Mononuclear cell (primary cell): ENCODE results near the gene UBQLN3. TPM values are rescaled to one million over a fixed set of nuclear protein-coding genes. Genes with fewer than 3 reads are reported as not detected.

Experiments used
- H3K27me3 ChIP-seq: 2 replicates; pipeline ENCODE4 v1.6.0; 2011; ENCODE audit warnings: low read length, control low read depth; ENCODE audit not compliant: insufficient read depth
- H3K4me1 ChIP-seq: 2 replicates; pipeline ENCODE4 v1.5.1; 2011; ENCODE audit warnings: mild to moderate bottlenecking, low read length, control low read depth; ENCODE audit not compliant: insufficient read depth
- H3K4me3 ChIP-seq: 2 replicates; pipeline ENCODE4 v1.5.1; 2011; ENCODE audit warnings: mild to moderate bottlenecking, low read length, moderate library complexity
- H3K9me3 ChIP-seq: 2 replicates; pipeline ENCODE4 v1.5.1; 2011; ENCODE audit warnings: low read depth, mild to moderate bottlenecking, control low read depth, low read length
- total RNA-seq: library from RNA; depleted of rRNA; stranded (reverse); fragments of >200 nt; gene quantifications from one replicate; pipeline ENCODE4 v1.2.3, GENCODE V29; 2012

Gene UBQLN3
- 0.21 TPM for total RNA-seq

GRCh38 chr11:5509803-5510202 lies at the start of gene UBQLN3:
Gene UBQLN3 (minus strand): TSS chr11:5509957. CDS start chr11:5509558, 399 bp downstream.
- no peak within 1 kb of the TSS for H3K4me3 ChIP-seq
- H3K27me3 ChIP-seq = no peaks in the 10 kb centered on the region
- no peaks in the 10 kb centered on the region for H3K4me1 ChIP-seq
- no peaks in the 10 kb centered on the region for H3K9me3 ChIP-seq

GRCh38 chr11:5557751-5558150 lies 48.0 kb upstream of the UBQLN3 start:
- H3K4me1 ChIP-seq = no peaks in the 10 kb centered on the region
- H3K4me3 ChIP-seq = no peak overlapping the region
- H3K27me3 ChIP-seq = no peaks in the 10 kb centered on the region
- H3K9me3 ChIP-seq = no peaks in the 10 kb centered on the region

GRCh38 chr11:5556596-5557188 lies 46.9 kb upstream of the UBQLN3 start:
- no peaks in the 10 kb centered on the region for H3K4me1 ChIP-seq
- no peak overlapping the region for H3K4me3 ChIP-seq
- H3K9me3 ChIP-seq = no peaks in the 10 kb centered on the region
- no peaks in the 10 kb centered on the region for H3K27me3 ChIP-seq

GRCh38 chr11:5553343-5553742 lies 43.6 kb upstream of the UBQLN3 start:
- Histone ChIP-seq H3K4me1 (no peaks in the 10 kb centered on the region), H3K9me3 (no peaks in the 10 kb centered on the region), H3K27me3 (no peaks in the 10 kb centered on the region), H3K4me3 (no peak overlapping the region)

- H3K27me3 ChIP-seq = no peaks in the 10 kb centered on the region
- H3K4me1 ChIP-seq = no peaks in the 10 kb centered on the region
- H3K4me3 ChIP-seq = no peak overlapping the region
- H3K9me3 ChIP-seq = no peaks in the 10 kb centered on the region
Observed at GRCh38 chr11:5550440-5551095, 40.8 kb upstream of the UBQLN3 start.

GRCh38 chr11:5548440-5548839 lies 38.7 kb upstream of the UBQLN3 start, which contains the start of gene OR52H1:
Gene OR52H1 (minus strand): TSS chr11:5548540. CDS start chr11:5545505, 3,035 bp downstream.
- Histone ChIP-seq H3K9me3 (no peaks in the 10 kb centered on the region), H3K4me1 (no peaks in the 10 kb centered on the region), H3K27me3 (no peaks in the 10 kb centered on the region), H3K4me3 (no peak within 1 kb of the TSS)

GRCh38 chr11:5547982-5548381 lies 38.2 kb upstream of the UBQLN3 start:
- H3K4me3 ChIP-seq = no peak overlapping the region
- H3K4me1 ChIP-seq = no peaks in the 10 kb centered on the region
- H3K9me3 ChIP-seq = no peaks in the 10 kb centered on the region
- H3K27me3 ChIP-seq = no peaks in the 10 kb centered on the region

GRCh38 chr11:5546457-5546856 lies 36.7 kb upstream of the UBQLN3 start:
- H3K4me3 ChIP-seq = no peak overlapping the region
- no peaks in the 10 kb centered on the region for H3K27me3 ChIP-seq
- no peaks in the 10 kb centered on the region for H3K4me1 ChIP-seq
- no peaks in the 10 kb centered on the region for H3K9me3 ChIP-seq

- H3K9me3 ChIP-seq = peaks cover 5% of the 10 kb centered on the region
- H3K4me3 ChIP-seq = no peak overlapping the region
- H3K27me3 ChIP-seq = no peaks in the 10 kb centered on the region
- no peaks in the 10 kb centered on the region for H3K4me1 ChIP-seq
Observed at GRCh38 chr11:5541427-5541826, 31.7 kb upstream of the UBQLN3 start.

- peaks cover 6% of the 10 kb centered on the region for H3K9me3 ChIP-seq
- no peaks in the 10 kb centered on the region for H3K4me1 ChIP-seq
- no peaks in the 10 kb centered on the region for H3K27me3 ChIP-seq
- no peak overlapping the region for H3K4me3 ChIP-seq
Observed at GRCh38 chr11:5536482-5536881, 26.7 kb upstream of the UBQLN3 start.

GRCh38 chr11:5534046-5534445 lies 24.3 kb upstream of the UBQLN3 start:
- Histone ChIP-seq H3K9me3 (peaks cover 6% of the 10 kb centered on the region), H3K4me1 (no peaks in the 10 kb centered on the region), H3K27me3 (no peaks in the 10 kb centered on the region), H3K4me3 (no peak overlapping the region)

GRCh38 chr11:5531053-5531831 lies 21.5 kb upstream of the UBQLN3 start:
- Histone ChIP-seq H3K4me1 (no peaks in the 10 kb centered on the region), H3K27me3 (no peaks in the 10 kb centered on the region), H3K9me3 (no peaks in the 10 kb centered on the region), H3K4me3 (no peak overlapping the region)

- no peaks in the 10 kb centered on the region for H3K4me1 ChIP-seq
- no peak overlapping the region for H3K4me3 ChIP-seq
- H3K27me3 ChIP-seq = no peaks in the 10 kb centered on the region
- no peaks in the 10 kb centered on the region for H3K9me3 ChIP-seq
Observed at GRCh38 chr11:5528495-5528894, 18.7 kb upstream of the UBQLN3 start.

GRCh38 chr11:5527716-5528115 lies 18.0 kb upstream of the UBQLN3 start:
- H3K27me3 ChIP-seq = no peaks in the 10 kb centered on the region
- no peak overlapping the region for H3K4me3 ChIP-seq
- no peaks in the 10 kb centered on the region for H3K4me1 ChIP-seq
- H3K9me3 ChIP-seq = no peaks in the 10 kb centered on the region

- Histone ChIP-seq H3K4me1 (no peaks in the 10 kb centered on the region), H3K4me3 (no peak overlapping the region), H3K27me3 (no peaks in the 10 kb centered on the region), H3K9me3 (no peaks in the 10 kb centered on the region)
Observed at GRCh38 chr11:5524756-5525155, 15.0 kb upstream of the UBQLN3 start.
